COLO829 (cell line): ENCODE results near the gene GAREM1.
"Not testable (repeated sequence)": the region's sequence is repeated elsewhere in the genome, so short reads cannot be mapped to it uniquely, and the experiment has no call there.

Experiments used
- DNase-seq: peaks from one replicate; pipeline ENCODE4 v3.0.0; 2012; ENCODE audit warnings: low spot score

Gene GAREM1

DNA sequence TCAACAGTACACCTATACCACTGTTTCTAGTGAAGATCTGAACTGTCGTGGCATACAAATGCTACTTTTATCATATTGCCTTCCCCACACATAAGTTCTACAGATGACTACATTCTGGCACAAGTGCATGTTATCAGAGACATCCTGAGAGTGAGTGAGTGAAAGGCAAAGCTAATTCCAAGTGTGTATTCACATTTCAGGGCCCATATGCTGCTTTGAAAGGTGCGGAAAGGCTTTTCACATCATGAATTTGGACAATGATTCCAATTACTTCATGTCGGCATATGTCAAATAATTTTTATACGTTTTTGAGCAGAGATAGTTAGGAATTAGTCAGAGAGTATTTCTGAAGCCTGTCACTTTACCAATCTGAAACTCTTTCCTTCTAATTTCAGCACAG lies 101.7 kb downstream of the GAREM1 start:
- no peak for DNase-seq

DNA sequence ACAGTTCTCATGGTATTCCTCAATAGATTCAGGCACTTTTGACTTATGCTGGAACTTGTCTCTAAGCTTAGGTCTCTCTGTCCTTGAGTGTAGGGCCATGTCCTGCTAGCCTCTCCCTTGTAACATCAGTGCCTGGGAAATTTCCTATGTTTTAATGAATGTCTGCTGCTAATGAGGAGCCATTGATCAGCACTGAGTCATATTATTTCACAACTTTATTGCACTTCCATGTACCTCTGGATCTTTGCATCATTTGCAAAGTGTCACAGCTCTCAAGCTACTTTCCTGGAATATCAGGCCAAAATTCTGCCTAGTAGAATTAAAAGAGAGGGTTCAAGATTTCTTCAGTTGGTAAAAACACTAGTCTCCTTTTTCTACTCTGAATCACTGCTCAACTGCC lies 102.5 kb downstream of the GAREM1 start:
- no peak for DNase-seq

DNA sequence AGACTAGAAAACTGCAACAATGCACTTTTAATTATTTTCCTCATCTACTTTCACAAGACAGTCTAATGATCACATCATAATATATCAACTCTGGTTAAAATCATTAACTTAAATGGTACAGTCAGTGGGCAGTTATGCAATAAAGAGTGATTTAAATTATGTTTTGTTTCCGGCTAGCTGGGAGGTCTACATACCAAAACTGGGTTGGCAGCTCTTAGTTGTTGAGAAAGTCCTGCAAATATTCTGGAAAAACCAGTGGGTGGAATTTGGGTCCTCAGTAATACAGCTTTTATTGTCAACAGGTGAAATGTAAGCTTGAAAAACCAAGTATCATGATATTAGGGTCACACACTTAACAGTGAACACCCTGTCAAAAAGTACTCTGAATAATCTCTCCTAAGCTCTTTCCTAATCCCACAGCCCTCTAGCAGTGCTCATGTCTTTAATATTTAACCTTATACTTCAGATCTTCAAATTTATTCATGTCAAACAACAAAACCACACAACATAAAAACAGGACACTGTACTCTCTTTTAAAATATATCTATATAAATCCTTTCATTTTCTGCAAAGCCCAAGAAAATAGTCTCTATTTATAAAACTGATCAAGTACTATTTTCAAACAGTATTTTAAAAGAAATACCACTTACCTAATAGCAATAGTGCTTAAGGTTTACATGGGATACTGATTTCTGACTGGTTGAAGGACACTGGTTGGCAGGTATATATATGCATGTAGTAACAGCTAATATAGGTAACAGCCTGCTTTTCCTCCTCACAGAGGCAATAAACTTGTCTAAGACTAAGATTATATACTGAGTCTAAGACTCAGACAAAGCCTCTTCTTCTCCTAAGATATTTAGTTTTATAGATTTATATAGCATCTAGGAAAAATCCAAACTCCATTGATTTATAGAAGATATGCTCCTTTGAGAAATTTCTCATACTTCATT lies 103.8 kb downstream of the GAREM1 start:
- DNase-seq, result no peak

DNA sequence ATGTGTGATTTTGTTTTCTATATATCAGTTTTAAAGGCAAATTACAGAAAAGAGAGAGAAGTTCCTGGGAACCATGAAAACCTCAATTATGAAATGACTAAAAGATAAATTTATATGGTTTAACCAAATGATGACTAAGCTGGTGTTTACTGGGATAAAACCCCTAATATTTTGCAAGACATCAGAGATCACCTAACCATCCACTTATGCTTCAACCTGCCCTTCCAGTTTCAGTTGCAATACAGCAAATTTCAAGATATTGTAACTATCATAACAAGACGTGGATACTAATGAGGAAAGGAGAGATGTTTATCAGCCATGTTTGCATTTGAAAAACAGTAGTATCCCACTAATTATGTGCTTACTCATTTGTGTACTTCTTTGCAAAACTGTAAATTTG lies 108.2 kb downstream of the GAREM1 start:
- no peak for DNase-seq

DNA sequence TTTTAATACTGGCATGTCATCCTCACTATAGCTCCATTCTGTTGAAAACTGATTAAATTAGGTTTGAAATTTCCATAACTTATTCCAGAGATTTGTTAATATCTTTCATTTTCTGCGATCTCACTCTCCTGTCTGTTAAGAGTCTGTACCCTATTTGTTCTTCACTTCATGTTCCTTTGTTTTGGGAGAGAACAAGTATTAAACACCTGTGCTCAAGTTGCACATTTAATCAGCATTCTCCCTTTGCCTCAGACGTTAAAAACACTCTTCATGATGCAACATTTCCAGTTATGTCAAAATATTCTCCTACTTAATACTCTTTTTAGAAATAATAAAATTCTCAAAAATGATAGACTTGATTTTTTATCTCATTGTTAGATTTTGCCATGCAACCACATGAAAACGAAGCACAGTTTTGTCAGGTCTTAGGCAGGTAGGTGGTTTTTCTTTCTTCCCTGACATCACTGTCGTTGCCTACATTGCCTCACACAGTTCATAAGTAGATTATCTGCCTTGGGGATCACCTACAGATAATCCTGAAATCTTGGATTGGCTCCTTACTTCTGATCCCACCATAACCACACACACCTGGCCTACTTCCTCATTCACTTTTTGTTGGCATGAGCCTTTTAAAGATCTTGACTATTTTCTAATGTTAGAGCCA lies 109.9 kb downstream of the GAREM1 start:
- no peak for DNase-seq

DNA sequence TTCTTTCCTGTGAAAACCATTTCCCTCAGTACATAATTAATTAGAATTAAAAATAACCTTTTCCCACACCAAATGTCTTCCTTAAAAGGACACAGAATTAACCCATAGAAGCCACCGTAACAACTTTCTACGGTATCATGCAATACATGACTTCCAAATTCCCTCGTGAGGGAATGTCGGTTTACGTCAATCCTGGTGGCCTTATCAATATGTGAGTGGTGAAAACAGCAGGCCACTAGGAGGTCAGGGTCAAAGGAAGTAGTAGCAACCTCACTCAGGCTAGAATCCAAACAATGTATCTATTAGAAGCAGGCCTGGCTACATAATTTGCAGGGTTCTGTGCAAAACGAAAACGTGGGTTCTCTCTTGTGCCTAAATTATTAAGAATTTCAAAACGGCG lies 112.2 kb downstream of the GAREM1 start:
- DNase-seq, result no peak

DNA sequence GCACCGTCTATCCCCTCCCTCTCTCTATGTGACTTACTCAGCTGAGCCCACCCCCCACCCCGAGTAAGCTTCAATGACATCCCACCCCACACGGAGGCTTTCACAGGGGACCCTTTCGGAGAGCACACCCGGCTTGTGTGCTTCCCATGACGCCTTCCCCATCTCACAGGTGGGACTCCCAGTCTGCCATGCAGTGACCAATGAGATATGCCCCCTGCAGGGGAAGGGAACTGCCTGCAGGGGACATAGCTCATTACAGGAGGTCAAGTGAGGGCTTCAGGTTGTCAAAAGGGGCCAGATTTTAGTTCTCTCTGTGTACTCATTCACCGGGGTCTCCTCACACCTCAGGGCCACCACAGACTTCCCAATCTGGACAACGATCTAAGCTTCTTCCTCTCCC lies 112.6 kb downstream of the GAREM1 start:
- DNase-seq, result no peak

DNA sequence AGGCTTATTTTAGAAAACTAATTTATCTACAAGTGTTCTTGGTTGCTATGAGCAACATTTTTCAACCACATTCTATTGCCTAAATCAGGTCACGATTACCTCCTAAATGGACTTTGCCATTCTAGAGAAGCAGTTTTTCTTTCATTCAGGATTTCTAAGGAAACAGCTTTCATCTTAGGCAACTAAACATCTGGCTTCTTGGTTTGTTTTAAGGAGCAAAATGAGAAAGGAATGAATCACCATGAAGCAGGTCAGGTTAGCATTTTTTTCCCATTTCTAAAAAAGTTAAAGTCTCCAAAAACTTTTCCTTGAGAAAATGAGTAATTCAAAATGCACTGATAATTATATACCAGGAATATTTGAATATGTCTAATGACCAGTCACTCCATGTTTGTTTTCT lies 114.8 kb downstream of the GAREM1 start:
- DNase-seq, result no peak

DNA sequence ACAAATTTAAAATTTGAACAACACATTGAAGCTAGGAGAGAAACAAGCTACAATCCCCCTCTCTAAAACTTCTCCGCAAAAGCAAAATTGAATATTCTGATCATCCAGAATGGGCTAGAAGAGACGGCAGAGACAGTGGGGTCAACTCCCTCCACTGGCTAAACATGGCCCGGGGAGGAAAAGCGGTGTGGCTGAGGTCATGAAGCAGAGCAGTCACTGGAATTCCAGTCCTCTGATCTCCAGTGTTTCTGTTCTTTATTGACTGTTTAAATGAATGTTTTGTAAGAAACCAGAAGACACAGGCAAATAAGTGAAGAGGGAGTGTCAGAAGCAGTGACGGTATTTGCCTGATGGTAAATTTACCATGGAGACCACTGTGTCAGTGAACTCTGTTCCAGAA lies 116.2 kb downstream of the GAREM1 start:
- no peak for DNase-seq

DNA sequence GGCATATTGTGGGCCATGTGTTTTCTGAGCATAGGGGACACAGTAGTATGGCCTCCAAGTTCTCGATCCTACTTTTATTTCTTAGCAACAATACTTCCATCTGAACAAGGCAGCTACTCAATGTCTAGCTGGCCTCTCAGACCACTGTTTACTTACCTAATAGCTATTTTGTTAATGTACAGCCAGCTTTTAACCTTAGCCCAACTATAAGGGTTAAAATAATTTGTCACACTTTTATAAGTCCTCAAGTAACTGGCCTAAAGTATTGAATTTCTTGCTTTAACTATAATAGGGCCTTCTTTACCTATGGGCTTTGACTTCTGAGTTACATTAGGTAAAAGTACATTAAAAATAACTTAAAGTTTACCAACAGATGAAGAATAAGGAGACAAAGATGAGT lies 117.4 kb downstream of the GAREM1 start:
- no peak for DNase-seq

DNA sequence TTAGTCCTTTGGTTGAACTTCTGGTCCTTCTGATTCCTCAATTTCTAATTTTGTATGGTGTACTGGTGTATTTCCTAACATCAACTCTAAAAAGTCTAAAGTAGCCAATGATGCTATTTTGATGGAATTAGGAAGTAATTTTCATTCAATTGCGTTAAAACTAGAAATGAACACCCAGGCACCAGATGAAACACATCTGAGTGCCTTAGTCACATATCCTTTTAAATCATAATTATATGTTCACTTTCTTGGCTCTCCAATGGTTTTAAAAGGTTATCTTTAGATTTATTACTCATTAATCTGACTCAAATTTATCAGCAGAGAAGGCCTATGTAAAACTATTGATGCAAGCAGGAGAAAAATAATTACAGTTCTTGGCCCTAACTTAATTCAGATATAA lies 119.7 kb downstream of the GAREM1 start:
- no peak for DNase-seq

DNA sequence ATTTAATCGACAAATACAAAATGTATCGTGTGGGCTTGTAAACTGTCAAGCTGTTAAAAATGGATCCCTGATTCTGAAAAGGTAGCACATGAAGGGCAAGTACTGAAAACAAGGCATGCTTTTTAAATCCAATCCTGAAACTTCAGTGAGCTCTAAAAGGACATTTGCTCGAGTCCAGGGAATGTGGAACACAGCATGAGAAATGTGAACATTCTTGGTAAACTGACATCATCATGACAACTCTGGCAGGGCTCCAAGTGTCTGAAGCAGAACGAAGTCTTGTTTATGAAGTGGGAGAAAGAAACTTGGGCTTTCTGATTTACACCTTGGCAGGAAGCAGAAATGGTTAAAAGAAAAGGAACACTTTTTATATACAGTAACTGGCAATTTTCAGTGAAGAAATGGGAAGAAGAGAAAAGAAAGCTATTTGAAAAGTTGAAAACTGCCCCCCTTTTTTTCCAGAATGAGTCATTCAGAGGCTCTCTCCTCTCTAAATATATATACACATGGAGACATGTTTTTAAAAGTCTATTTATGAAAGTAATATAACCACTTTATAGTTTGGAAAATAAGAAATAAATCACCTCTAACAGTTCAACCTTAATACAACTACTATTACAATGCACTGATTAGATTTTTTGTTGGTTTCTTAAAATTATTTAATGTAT lies 120.8 kb downstream of the GAREM1 start:
- DNase-seq, result peak; percentile 48

DNA sequence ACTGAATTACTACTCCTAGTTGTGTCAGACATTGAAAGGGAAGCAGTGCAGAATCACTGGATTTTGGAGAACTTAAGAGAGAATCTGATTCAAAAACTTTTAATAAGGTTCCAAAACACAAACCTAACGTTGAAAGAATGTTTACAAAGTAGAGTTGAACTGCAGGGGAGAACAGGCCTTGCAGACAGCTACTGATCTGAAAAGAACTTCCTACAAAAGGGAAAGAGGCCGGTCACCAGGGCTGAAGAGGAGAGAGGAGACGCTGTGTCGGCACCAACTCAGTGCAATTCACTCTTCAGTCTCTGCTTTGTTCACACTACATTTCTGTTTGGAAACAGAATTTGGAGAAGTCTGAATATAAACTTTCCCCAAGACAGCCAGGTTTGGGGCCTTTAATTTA lies 124.0 kb downstream of the GAREM1 start:
- no peak for DNase-seq

DNA sequence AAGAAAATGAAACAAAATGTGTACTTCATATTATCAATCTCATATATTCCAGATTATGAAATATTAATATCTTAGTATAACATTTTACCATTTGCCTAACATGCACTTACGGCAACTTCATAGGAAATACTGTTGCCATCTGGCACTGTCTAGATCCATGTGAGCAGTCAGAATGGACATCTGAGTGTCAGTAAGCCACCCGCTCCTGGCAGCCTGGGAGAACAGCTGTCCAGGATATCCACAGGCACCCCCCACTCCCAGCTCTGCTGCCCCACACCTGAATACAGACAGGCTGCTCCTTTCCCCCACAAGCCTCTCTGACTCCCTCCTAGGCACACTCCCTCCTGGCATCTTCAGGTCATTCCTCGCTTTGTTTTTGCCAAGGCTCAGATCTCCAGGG lies 127.0 kb downstream of the GAREM1 start:
- no peak for DNase-seq

DNA sequence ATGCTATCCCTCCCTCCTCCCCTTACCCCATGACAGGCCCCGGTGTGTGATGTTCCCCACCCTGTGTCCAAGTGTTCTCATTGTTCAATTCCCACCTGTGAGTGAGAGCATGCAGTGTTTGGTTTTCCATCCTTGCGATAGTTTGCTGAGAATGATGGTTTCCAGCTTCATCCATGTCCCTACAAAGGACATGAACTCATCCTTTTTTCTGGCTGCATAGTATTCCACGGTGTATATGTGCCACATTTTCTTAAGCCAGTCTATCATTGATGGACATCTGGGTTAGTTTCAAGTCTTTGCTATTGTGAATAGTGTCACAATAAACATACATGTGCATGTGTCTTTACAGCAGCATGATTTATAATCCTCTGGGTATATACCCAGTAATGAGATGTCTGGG lies 129.6 kb downstream of the GAREM1 start:
- DNase-seq, result not testable (repeated sequence)

DNA sequence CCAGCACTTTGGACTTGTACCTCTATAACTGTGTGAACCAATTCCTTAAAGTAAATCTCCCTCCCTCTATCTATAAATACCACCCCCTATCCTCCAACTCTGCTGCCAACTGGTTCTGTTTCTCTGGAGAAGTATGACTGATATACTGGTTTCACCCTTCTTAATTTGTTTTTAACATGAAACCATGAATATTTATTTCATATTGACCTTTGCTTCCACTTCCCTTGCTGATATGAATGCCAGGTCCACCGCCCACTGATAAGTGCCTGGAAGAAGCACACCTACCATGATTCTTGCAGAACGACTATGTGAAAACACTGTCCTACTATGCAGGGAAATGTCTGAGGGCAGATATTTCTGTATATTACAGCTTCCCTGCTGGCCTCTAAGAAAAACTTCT lies 131.6 kb downstream of the GAREM1 start:
- DNase-seq, result no peak

DNA sequence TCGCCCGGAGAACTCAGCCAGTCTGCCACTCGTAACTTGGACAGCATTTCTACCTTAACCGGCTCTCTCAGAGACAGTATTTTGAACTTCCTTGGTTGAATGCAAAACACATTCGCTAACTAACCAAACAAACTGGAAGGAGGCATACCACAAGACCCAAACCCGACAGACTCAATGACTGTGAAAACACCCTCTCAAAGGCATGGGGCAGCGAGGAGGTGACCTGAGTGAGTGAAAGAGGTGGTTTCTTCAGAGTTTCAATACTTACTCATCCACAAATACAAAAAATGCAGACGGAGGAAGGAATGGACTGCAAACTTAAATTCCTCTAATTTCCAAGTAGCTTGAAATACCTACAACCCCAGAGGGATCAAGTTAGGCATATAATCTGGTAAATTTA lies 132.9 kb downstream of the GAREM1 start:
- DNase-seq, result no peak

DNA sequence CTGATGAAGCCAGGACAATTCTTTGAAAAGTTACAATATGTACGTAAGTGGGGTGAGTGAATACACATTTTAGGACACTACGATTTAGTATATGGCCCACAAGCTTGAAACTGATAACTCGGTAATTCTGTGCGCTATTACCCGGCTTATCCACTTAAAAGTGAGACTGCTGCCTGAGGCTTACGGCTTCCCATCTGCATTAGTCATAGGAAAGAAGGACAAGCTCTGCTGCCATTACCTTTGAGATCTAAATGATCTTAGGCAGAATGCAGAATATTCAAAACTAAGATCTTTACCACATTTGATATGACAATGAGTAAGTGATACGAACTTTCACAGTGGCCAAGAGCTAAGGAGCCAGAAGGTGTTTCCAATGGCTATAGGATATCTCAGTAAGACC lies 133.3 kb downstream of the GAREM1 start:
- DNase-seq, result no peak

DNA sequence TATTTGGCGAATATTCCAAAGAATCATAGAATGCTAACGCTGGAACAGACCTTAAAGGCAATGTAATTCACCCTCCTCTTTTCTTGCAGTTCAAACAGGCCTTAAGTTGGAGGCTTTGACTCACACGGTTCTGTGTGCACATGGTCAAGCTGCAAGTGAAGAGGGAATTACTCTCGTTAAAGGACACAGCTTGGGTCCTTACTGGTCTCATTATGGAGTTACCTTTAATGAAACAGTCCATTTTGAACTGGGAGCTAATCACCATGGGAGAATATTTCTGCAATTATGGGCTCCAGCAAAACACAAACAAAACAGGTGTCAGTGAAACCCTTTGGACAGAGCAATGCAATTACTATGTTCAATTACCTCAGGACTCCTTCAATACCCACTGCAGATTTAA lies 135.5 kb downstream of the GAREM1 start:
- DNase-seq, result no peak

DNA sequence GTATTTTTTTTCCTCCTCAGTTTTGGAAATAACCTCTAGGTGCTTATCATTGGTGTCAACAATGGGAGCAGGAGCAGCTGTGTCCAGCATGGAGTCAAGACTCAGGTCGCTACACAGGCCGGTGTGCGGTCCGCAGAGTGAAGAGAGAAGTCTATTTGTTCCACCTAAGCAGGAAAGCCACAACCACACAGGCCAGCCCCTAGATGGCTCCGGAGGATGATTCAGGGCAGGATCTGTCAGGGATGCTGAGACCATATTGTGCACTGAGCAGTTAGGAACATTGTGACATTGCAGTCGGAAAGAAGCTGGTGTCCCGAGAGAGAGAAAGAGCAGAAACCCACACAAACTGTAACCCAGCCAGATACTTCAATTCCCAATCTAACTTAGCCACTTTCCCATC lies 136.9 kb downstream of the GAREM1 start:
- DNase-seq, result no peak

DNA sequence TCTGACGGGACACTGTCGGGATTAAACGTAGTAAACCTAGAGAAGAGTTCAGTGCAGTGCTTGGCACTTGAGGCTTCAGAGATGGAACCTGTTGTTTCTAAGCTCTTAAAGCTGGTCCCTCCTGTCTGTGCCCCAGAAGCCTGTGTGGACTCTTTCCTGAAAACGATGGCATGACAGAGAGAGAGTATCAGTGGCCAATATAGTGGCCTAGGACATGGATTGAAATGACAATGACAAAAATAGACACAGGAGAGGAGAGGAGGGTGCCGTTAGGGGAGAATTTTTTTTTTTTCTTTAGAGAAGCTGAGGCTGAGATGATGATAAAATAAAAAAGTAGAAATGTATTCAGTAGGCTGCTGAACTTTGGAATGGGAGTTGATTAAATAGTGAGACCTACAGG lies 138.0 kb downstream of the GAREM1 start:
- DNase-seq, result no peak

DNA sequence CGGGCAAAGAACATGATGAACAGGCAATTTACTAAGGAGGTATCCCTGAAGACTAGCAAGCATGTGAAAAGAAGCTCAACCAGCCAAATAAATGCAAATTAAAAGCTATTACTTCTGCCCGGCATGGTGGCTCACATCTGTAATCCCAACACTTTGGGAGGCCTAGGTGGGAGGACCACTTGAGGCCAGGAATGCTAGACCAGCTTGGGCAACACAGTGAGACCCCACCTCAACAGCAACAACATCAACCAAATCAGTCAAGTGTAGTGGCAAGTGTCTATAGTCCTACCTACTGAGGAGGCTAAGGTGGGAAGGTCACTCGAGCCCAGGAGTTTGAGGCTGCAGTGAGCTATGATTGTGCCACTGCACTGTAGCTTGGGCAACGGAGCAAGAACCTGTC lies 141.7 kb downstream of the GAREM1 start:
- no peak for DNase-seq

DNA sequence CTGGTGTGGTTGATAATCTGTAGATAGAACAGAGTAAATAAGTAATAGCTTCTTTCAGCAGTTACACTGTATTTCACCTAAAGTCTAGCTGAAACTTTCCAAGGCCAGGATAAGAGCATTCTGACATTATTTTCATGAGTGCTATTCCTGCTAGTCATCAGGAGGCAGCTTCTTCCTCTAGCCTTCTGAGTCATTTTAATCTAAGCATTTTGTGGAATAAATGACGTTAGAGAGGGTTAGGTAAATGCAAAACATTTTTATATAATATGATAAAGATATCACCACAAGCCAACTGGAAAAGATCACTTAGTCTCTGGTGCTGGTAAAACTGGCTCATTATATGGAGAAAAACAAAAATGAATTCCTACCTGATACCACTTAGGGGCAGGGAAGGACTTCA lies 142.3 kb downstream of the GAREM1 start:
- no peak for DNase-seq
